Measurements from ENCODE around the gene NCOR1.
"Not testable (repeated sequence)": the region's sequence is repeated elsewhere in the genome, so short reads cannot be mapped to it uniquely, and the experiment has no call there.

Gene NCOR1

DNA sequence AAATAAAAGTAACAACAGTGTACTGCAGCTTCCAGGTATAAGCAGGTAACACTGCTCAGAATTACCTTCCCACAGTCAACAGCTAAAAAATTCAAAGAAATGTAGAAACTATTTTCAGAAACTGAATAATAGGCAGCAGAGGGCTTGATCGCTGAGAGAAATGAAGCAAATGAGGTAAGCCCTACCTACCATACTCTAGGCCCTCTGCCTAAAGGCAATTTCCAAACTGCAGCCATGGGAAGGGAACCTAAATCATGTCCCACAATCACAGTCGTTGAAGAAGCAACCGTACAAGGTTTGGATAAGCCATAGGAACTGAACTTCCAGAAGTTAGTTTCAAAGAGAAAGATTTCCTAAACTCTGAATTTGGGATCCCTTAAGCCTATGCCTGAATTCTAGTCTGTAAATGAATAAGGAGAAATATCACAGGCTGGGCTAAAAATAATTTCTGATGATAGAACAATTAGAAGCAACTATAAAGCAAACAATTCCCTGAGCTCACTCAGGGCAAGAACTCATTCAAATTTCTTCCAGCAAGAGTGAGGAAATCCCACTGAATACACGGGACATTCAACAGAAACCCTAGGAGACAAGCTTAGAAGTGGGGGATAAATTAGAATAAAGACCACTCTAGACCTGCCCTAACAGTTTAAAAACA is 24.5 kb downstream of the NCOR1 start:
- TF ChIP-seq, protein P1, sequence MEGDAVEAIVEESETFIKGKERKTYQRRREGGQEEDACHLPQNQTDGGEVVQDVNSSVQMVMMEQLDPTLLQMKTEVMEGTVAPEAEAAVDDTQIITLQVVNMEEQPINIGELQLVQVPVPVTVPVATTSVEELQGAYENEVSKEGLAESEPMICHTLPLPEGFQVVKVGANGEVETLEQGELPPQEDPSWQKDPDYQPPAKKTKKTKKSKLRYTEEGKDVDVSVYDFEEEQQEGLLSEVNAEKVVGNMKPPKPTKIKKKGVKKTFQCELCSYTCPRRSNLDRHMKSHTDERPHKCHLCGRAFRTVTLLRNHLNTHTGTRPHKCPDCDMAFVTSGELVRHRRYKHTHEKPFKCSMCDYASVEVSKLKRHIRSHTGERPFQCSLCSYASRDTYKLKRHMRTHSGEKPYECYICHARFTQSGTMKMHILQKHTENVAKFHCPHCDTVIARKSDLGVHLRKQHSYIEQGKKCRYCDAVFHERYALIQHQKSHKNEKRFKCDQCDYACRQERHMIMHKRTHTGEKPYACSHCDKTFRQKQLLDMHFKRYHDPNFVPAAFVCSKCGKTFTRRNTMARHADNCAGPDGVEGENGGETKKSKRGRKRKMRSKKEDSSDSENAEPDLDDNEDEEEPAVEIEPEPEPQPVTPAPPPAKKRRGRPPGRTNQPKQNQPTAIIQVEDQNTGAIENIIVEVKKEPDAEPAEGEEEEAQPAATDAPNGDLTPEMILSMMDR (IDR thresholded peaks at IDR 0.05; ENCODE audit: control extremely low read depth, extremely low read depth, low read depth, missing control alignments): no peak
- ChIA-PET POLR2A (interaction anchor here (0.5 kb wide), 1 partner anchor 253 kb away, joined by 3 read pairs; no protein-coding TSS in a partner anchor), CTCF (interaction anchor here (1.2 to 3.4 kb wide), 2 partner anchors 9 to 173 kb away, joined by 3 to 15 read pairs; no protein-coding TSS in a partner anchor)
- DNase-seq (ENCODE audit: extremely low spot score): no peak

DNA sequence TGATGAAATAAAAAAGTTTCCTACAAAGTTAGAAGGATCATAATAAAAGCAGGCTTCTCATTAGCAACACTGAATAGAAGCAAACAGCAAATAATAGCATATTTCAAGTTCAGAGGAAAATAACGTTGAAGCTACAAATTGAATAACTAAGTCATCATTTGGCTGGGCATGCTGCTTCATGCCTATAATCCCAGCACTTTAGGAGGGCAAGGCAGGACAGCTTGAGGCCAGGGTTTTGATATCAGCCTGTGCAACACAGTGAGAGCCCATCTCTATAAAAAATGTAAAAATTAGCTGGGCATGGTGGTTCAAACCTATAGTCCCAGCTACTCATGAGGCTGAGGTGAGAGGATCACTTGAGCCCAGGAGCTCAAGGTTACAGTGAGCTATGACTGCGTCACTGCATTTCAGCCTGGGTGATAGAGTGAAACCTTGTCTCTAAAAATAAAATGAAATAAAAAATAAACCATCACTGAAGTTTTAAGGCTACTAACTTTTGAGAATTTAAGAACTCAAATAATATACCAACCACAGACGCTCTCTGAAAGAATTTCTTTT is 25.5 kb downstream of the NCOR1 start:
- TF ChIP-seq, protein P1 (IDR thresholded peaks at IDR 0.05; ENCODE audit: control extremely low read depth, extremely low read depth, low read depth, missing control alignments): no peak
- no peak for DNase-seq (ENCODE audit: extremely low spot score)
- ChIA-PET CTCF (interaction anchor here (1.0 to 3.4 kb wide), 4 partner anchors 10 to 332 kb away, joined by 3 to 15 read pairs (median 3); no protein-coding TSS in a partner anchor), POLR2A (no interaction called here)

DNA sequence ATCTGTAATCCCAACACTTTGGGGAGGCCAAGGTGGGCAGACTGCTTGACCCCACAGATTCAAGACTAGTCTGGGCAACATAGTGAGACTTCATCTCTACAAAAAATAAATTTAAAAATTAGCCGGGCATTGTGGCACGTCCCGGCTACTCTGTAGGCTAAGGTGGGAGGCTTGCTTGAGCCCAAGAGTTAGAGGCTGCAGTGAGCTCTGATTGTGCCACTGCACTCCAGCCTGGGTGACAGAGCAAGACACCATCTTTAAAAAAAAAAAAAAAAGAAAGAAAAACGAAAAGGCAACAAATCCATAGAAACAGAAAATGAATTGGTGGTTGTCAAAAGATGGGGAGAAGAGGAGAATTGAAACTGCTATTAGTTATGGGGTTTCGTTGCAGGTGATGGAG is 27.7 kb downstream of the NCOR1 start:
- TF ChIP-seq, protein P1 (IDR thresholded peaks at IDR 0.05; ENCODE audit: control extremely low read depth, extremely low read depth, low read depth, missing control alignments): no peak
- CTCF ChIA-PET: no interaction called here
- POLR2A ChIA-PET: interaction anchor here (0.7 kb wide), 1 partner anchor 221 kb away, joined by 3 read pairs; no protein-coding TSS in a partner anchor
- DNase-seq (ENCODE audit: extremely low spot score): no peak

DNA sequence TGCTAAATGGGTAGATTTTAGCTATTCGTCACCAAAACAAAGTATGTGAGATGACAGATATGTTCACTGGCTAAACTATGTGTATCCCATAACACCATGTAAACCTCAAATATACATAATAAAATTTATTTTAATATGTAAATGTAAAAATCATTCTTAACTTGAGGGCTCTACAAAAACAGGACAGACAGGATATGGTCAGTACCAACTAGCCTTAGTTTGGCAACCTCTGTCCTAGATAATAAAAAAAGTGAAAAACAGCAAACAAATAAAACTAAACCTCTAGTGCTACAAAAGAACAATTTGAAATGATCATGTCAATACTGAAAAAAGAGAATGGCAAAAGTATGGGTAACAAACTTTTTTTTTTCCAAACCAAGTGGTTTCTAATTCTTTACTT is 33.8 kb downstream of the NCOR1 start:
- TF ChIP-seq, protein P1 (IDR thresholded peaks at IDR 0.05; ENCODE audit: control extremely low read depth, extremely low read depth, low read depth, missing control alignments): no peak
- DNase-seq (ENCODE audit: extremely low spot score): no peak
- ChIA-PET CTCF (no interaction called here), POLR2A (no interaction called here)

DNA sequence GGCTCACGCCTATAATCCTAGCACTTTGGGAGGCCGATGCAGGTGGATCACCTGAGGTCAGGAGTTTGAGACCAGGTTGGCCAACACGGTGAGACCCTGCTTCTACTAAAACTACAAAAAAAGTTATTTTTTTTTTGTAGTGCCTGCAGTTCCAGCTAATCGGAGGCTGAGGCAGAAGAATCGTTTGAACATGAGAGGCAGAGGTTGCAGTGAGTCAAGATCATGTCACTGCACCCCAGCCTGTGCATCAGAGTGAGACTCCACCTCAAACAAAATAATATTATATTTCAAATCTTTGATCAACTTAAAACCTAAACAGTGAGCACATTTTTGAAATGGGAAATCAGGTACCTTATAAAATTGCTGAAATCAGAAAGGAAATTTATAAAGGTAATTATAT is 36.5 kb downstream of the NCOR1 start:
- TF ChIP-seq, protein P1 (IDR thresholded peaks at IDR 0.05; ENCODE audit: control extremely low read depth, extremely low read depth, low read depth, missing control alignments): no peak
- ChIA-PET POLR2A (no interaction called here), CTCF (no interaction called here)
- DNase-seq (ENCODE audit: extremely low spot score): no peak

DNA sequence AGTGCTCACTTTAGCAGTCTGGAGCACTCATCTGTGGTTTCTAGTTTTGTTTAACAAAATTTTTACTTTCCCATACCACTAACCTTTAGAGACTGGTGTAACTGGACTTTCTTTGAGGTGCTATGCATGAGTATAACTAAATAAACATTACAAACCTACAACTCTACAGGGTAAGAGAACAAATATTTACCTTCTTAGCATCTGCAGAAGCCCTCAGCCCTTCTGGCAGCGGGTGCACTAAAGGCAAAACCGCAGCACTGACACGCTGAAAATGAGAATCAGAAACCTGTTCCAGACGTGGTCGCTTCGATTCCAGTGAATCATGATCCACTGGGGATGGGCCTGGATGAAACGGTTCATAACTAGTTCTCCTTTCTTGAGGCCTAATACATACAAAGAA is 43.7 kb downstream of the NCOR1 start:
- TF ChIP-seq, protein P1 (IDR thresholded peaks at IDR 0.05; ENCODE audit: control extremely low read depth, extremely low read depth, low read depth, missing control alignments): no peak
- ChIA-PET POLR2A (no interaction called here), CTCF (no interaction called here)
- no peak for DNase-seq (ENCODE audit: extremely low spot score)

DNA sequence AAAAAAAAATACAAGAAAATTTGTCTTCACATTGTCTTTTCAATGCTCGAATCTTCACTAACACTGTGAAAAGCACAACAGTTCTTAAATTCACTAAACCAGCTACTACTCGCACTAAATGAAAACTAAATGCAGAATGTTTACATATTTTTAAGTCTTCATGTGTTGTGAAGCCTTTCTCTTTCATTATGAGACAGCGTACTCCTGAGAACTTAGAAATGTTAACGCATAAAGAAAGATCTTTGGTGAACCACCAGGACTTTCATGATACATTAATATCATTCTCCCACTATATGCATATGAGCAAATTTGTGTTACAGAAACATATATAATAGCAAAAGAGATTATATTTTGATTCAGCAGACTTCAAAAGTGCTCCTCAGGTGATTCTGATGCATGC is 48.6 kb downstream of the NCOR1 start:
- POLR2A ChIA-PET; DNase-seq (ENCODE audit: extremely low spot score); CTCF ChIA-PET: not testable (repeated sequence)

Data from GM10248 (cell line).